Gastrocnemius medialis (tissue), 4 donors: ENCODE data around the gene SHH. TPM values are rescaled to one million over a fixed set of nuclear protein-coding genes. Genes with fewer than 3 reads are reported as not detected.

ENCODE experiments used
- ATAC-seq, 2 donors: fragments of 150-250 bp; one replicate each; pipeline ENCODE4 v1.9.1; 2016
- DNase-seq, 2 donors: peaks; one replicate each; pipeline ENCODE4 v3.0.0-alpha.2; 2019
- H3K27ac ChIP-seq, 4 donors: fragments of 200-600 bp; sonication (generic); 1 replicate in 1 of 4; 2 replicates in 3 of 4; pipeline ENCODE4 v1.5.1; 2016 to 2018; ENCODE audit warnings: mild to moderate bottlenecking in 2 of 4, moderate library complexity in 1 of 4
- H3K27me3 ChIP-seq, 3 donors: fragments of 200-600 bp; sonication (generic) in 2 of 3; 1 replicate in 1 of 3; 2 replicates in 2 of 3; pipeline versions ENCODE4 v1.5.1 to v1.6.0; 2016 to 2019; ENCODE audit warnings: mild to moderate bottlenecking in 1 of 3, moderate library complexity in 1 of 3
- H3K36me3 ChIP-seq, 2 donors: fragments of 200-600 bp; sonication (generic) in 1 of 2; one replicate each; pipeline ENCODE4 v1.5.1; 2017 to 2018
- H3K4me1 ChIP-seq, 2 donors: fragments of 200-600 bp; sonication (generic) in 1 of 2; one replicate each; pipeline ENCODE4 v1.5.1; 2016 to 2017; ENCODE audit warnings: mild to moderate bottlenecking in 2 of 2
- H3K4me3 ChIP-seq, 4 donors: fragments of 200-600 bp; sonication (generic) in 3 of 4; 1 replicate in 1 of 4; 2 replicates in 3 of 4; pipeline ENCODE4 v1.5.1; 2016 to 2019; ENCODE audit warnings: mild to moderate bottlenecking in 2 of 4
- H3K9me3 ChIP-seq, 3 donors: fragments of 200-600 bp; sonication (generic) in 2 of 3; 1 replicate in 1 of 3; 2 replicates in 2 of 3; pipeline ENCODE4 v1.5.1; 2016 to 2019
- POLR2A ChIP-seq, 2 donors: fragments of 450-650 bp; IDR thresholded peaks; one replicate each; pipeline ENCODE4 v1.6.1; 2017; ENCODE audit warnings: antibody characterized with exemption in 2 of 2, mild to moderate bottlenecking in 2 of 2, moderate library complexity in 2 of 2
- in situ Hi-C, 4 donors: fragments of 200-750 bp; cut with MboI; loops; one replicate each; pipeline versions ENCODE4 v1.15.0 to v1.8.0; 2017; ENCODE audit warnings: low sequenced_read_pairs in 4 of 4
- intact Hi-C: fragments of 100-400 bp; cut with DNase I; formaldehyde crosslinking; loops from one replicate; pipeline ENCODE4 v1.15.1; 2023; ENCODE audit warnings: low total_unique reads
- total RNA-seq, 4 donors: library from RNA; depleted of rRNA; stranded (reverse); fragments of >200 nt; gene quantifications; one replicate each; pipeline versions ENCODE4 v1.1.0 to v1.2.3, GENCODE V29; 2016
- TF ChIP-seq, protein P1 (sequence below), 5 experiments: fragments of 450-650 bp in 3 of 5; fragments of 200-600 bp in 2 of 5; sonication (generic) in 2 of 5; IDR thresholded peaks in 4 of 5; conservative IDR thresholded peaks in 1 of 5; 1 replicate in 4 of 5; 2 replicates in 1 of 5; pipeline ENCODE4 v1.5.1; 2016 to 2019; ENCODE audit warnings: antibody characterized with exemption in 5 of 5, mild to moderate bottlenecking in 3 of 5, moderate library complexity in 3 of 5

Gene SHH
- total RNA-seq, 4 donors from 2014 or later: not detected

GRCh38 chr7:155792315-155792960 is 19.8 kb downstream of the SHH start:
- Histone ChIP-seq H3K27ac (no peak overlapping the region), H3K27me3 (peaks cover 20 to 25% (median 20%) of the 10 kb centered on the region in 3 donors), H3K4me1 (peaks cover 0 to 4% of the 10 kb centered on the region in 2 donors), H3K9me3 (no peaks in the 10 kb centered on the region), H3K4me3 (no peak overlapping the region), H3K36me3 (no peaks in the 10 kb centered on the region)
- no peak for TF ChIP-seq POLR2A (IDR thresholded peaks at IDR 0.05)
- ATAC-seq (no peak), DNase-seq (no peak)
- intact Hi-C loops (no loop called here), in situ Hi-C loops (no loop called here)

DNA sequence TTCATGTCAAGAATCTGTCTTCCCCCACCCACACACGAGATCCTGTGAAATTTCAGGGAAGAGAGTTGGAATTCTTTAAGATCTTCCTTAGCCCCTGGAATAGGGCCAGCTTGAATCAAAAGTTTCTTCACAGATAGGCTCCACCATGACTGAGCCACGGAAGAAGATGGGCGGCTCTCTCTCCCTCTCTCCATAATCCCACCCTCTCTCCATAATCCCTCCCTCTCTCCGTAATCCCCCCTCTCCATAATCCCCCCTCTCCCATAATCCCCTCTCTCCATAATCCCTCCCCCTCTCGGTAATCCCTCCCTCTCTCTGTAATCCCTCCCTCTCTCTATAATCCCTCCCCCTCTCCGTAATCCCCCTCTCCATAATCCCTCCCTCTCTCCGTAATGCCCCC is 20.4 kb downstream of the SHH start:
- DNase-seq: no peak
- intact Hi-C loops (no loop called here), in situ Hi-C loops (no loop called here)
- no peak for ATAC-seq
- H3K27ac ChIP-seq: no peak overlapping the region
- H3K4me1 ChIP-seq: peaks cover 0 to 2% of the 10 kb centered on the region in 2 donors
- no peaks in the 10 kb centered on the region for H3K9me3 ChIP-seq
- no peak overlapping the region for H3K4me3 ChIP-seq
- peaks cover 20 to 26% (median 24%) of the 10 kb centered on the region in 3 donors for H3K27me3 ChIP-seq
- H3K36me3 ChIP-seq: no peaks in the 10 kb centered on the region
- TF ChIP-seq, protein P1, sequence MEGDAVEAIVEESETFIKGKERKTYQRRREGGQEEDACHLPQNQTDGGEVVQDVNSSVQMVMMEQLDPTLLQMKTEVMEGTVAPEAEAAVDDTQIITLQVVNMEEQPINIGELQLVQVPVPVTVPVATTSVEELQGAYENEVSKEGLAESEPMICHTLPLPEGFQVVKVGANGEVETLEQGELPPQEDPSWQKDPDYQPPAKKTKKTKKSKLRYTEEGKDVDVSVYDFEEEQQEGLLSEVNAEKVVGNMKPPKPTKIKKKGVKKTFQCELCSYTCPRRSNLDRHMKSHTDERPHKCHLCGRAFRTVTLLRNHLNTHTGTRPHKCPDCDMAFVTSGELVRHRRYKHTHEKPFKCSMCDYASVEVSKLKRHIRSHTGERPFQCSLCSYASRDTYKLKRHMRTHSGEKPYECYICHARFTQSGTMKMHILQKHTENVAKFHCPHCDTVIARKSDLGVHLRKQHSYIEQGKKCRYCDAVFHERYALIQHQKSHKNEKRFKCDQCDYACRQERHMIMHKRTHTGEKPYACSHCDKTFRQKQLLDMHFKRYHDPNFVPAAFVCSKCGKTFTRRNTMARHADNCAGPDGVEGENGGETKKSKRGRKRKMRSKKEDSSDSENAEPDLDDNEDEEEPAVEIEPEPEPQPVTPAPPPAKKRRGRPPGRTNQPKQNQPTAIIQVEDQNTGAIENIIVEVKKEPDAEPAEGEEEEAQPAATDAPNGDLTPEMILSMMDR (IDR thresholded peaks at IDR 0.05 in 4 of 5, conservative IDR thresholded peaks at IDR 0.05 in 1 of 5): no peak
- no peak for TF ChIP-seq POLR2A (IDR thresholded peaks at IDR 0.05)

- DNase-seq (no peak), ATAC-seq (no peak)
- no peak overlapping the region for H3K27ac ChIP-seq
- in situ Hi-C loops: no loop called here
- H3K9me3 ChIP-seq: no peaks in the 10 kb centered on the region
- no peak overlapping the region for H3K4me3 ChIP-seq
- intact Hi-C loops: no loop called here
- peaks cover 14 to 20% (median 19%) of the 10 kb centered on the region in 3 donors for H3K27me3 ChIP-seq
- H3K4me1 ChIP-seq: no peaks in the 10 kb centered on the region
- no peaks in the 10 kb centered on the region for H3K36me3 ChIP-seq
- TF ChIP-seq, protein P1 (IDR thresholded peaks at IDR 0.05 in 4 of 5, conservative IDR thresholded peaks at IDR 0.05 in 1 of 5): no peak
- no peak for TF ChIP-seq POLR2A (IDR thresholded peaks at IDR 0.05)
Observed at GRCh38 chr7:155791214-155791737, 21.0 kb downstream of the SHH start.

GRCh38 chr7:155790666-155791065 is 21.6 kb downstream of the SHH start:
- intact Hi-C loops: no loop called here
- in situ Hi-C loops: no loop called here
- no peak for DNase-seq

More at GRCh38 chr7:155790666-155791065, 21.6 kb downstream of the SHH start:
- Histone ChIP-seq H3K4me1 (no peaks in the 10 kb centered on the region), H3K27me3 (peaks cover 8 to 15% (median 14%) of the 10 kb centered on the region in 3 donors), H3K9me3 (no peaks in the 10 kb centered on the region), H3K4me3 (no peak overlapping the region), H3K27ac (no peak overlapping the region), H3K36me3 (no peaks in the 10 kb centered on the region)
- TF ChIP-seq POLR2A (IDR thresholded peaks at IDR 0.05): no peak
- TF ChIP-seq, protein P1 (IDR thresholded peaks at IDR 0.05 in 4 of 5, conservative IDR thresholded peaks at IDR 0.05 in 1 of 5): no peak
- ATAC-seq: no peak
